H9 (cell line): Measurements from ENCODE around the gene ABCC3. TPM values are rescaled to one million over a fixed set of nuclear protein-coding genes. Genes with fewer than 3 reads are reported as not detected.

ENCODE experiments used
- DNase-seq: peaks from one replicate; pipeline ENCODE4 v3.0.0-alpha.2; 2017
- H2AFZ ChIP-seq: one replicate; pipeline ENCODE4 v1.6.1; 2013; ENCODE audit warnings: mild to moderate bottlenecking, low read length, control low read depth, moderate library complexity
- H2AK5ac ChIP-seq: 2 replicates; pipeline ENCODE4 v1.6.1; 2013; ENCODE audit warnings: low read length, control low read depth, mixed read lengths; ENCODE audit not compliant: insufficient read length
- H2BK120ac ChIP-seq: one replicate; pipeline ENCODE4 v1.6.1; 2013; ENCODE audit warnings: low read depth, mild to moderate bottlenecking, low read length, control low read depth, inconsistent platforms; ENCODE audit not compliant: poor library complexity, severe bottlenecking
- H2BK12ac ChIP-seq: 2 replicates; pipeline ENCODE4 v1.6.1; 2013; ENCODE audit warnings: low read length, control low read depth, mixed read lengths, low read depth; ENCODE audit not compliant: insufficient read length
- H2BK15ac ChIP-seq: 2 replicates; pipeline ENCODE4 v1.6.1; 2013; ENCODE audit warnings: low read depth, low read length, control low read depth
- H2BK20ac ChIP-seq: one replicate; pipeline ENCODE4 v1.6.1; 2013; ENCODE audit warnings: low read depth, mild to moderate bottlenecking, low read length, control low read depth, inconsistent platforms; ENCODE audit not compliant: poor library complexity, severe bottlenecking
- H2BK5ac ChIP-seq: 2 replicates; pipeline ENCODE4 v1.6.1; 2013; ENCODE audit warnings: low read length, control low read depth, mixed read lengths; ENCODE audit not compliant: insufficient read length
- H3K14ac ChIP-seq: 2 replicates; pipeline ENCODE4 v1.6.1; 2013; ENCODE audit warnings: low read length, control low read depth; ENCODE audit not compliant: insufficient read depth
- H3K18ac ChIP-seq: 2 replicates; pipeline ENCODE4 v1.6.1; 2013; ENCODE audit warnings: low read depth, mild to moderate bottlenecking, mixed read lengths, low read length, control low read depth; ENCODE audit not compliant: insufficient read length
- H3K23ac ChIP-seq: 2 replicates; pipeline ENCODE4 v1.6.1; 2013; ENCODE audit warnings: low read length, control low read depth, mixed read lengths, low read depth; ENCODE audit not compliant: insufficient read length
- H3K23me2 ChIP-seq: 2 replicates; pipeline ENCODE4 v1.6.1; 2013; ENCODE audit warnings: low read depth, mild to moderate bottlenecking, mixed read lengths, low read length, control low read depth; ENCODE audit not compliant: insufficient read length, poor library complexity, severe bottlenecking
- H3K27ac ChIP-seq: 2 replicates; pipeline ENCODE4 v1.5.1; 2013; ENCODE audit warnings: low read length, control low read depth, mixed read lengths, low read depth; ENCODE audit not compliant: insufficient read length
- H3K27me3 ChIP-seq: 2 replicates; pipeline ENCODE4 v1.6.1; 2013; ENCODE audit warnings: low read length, control low read depth, inconsistent platforms; ENCODE audit not compliant: insufficient read depth
- H3K4ac ChIP-seq: 2 replicates; pipeline ENCODE4 v1.6.1; 2013; ENCODE audit warnings: low read depth, mild to moderate bottlenecking, control low read depth, inconsistent platforms, low read length, moderate library complexity
- H3K4me1 ChIP-seq: 2 replicates; pipeline ENCODE4 v1.6.1; 2013; ENCODE audit warnings: low read length, control low read depth, inconsistent platforms; ENCODE audit not compliant: insufficient read depth
- H3K4me2 ChIP-seq: 2 replicates; pipeline ENCODE4 v1.6.1; 2013; ENCODE audit warnings: low read length, control low read depth, mixed read lengths; ENCODE audit not compliant: insufficient read length, insufficient read depth
- H3K56ac ChIP-seq: 2 replicates; pipeline ENCODE4 v1.6.1; 2013; ENCODE audit warnings: low read depth, mild to moderate bottlenecking, mixed read lengths, low read length, control low read depth; ENCODE audit not compliant: insufficient read length
- H3K79me1 ChIP-seq: 2 replicates; pipeline ENCODE4 v1.6.1; 2013; ENCODE audit warnings: low read depth, mild to moderate bottlenecking, moderate library complexity, low read length, control low read depth, inconsistent platforms; ENCODE audit not compliant: insufficient read depth, poor library complexity, severe bottlenecking
- H3K79me2 ChIP-seq: 2 replicates; pipeline ENCODE4 v1.6.1; 2013; ENCODE audit warnings: low read length, control low read depth, inconsistent platforms; ENCODE audit not compliant: insufficient read depth
- H3K9ac ChIP-seq: 2 replicates; pipeline ENCODE4 v1.6.1; 2013; ENCODE audit warnings: low read length, control low read depth, mixed read lengths; ENCODE audit not compliant: insufficient read length; ENCODE audit errors: extremely low read depth
- H3K9me3 ChIP-seq: one replicate; pipeline ENCODE4 v1.6.1; 2013; ENCODE audit warnings: low read depth, low read length, inconsistent platforms; ENCODE audit not compliant: control insufficient read depth
- H3T11ph ChIP-seq: one replicate; pipeline ENCODE4 v1.6.1; 2013; ENCODE audit warnings: mild to moderate bottlenecking, low read length, control low read depth, inconsistent platforms
- H4K20me1 ChIP-seq: one replicate; pipeline ENCODE4 v1.6.1; 2013; ENCODE audit not compliant: control insufficient read depth, insufficient read length, insufficient read depth
- H4K5ac ChIP-seq: 2 replicates; pipeline ENCODE4 v1.6.1; 2013; ENCODE audit warnings: low read depth, mild to moderate bottlenecking, mixed read lengths, low read length, control low read depth; ENCODE audit not compliant: insufficient read length
- H4K8ac ChIP-seq: replicated peaks from 2 replicates; pipeline ENCODE4 v1.6.1; 2013; ENCODE audit warnings: low read length, control low read depth, mixed read lengths, low read depth; ENCODE audit not compliant: insufficient read length
- H4K91ac ChIP-seq: 2 replicates; pipeline ENCODE4 v1.6.1; 2013; ENCODE audit warnings: low read depth, mild to moderate bottlenecking, moderate library complexity, mixed read lengths, low read length, control low read depth; ENCODE audit not compliant: insufficient read length
- H3K27ac Mint-ChIP-seq, 3 experiments: 2 replicates in 2 of 3; 3 replicates in 1 of 3; pipeline ENCODE4 v1.8.0; 2020 to 2021; ENCODE audit warnings: mixed read lengths in 3 of 3, mild to moderate bottlenecking in 1 of 3, moderate library complexity in 1 of 3
- H3K27me3 Mint-ChIP-seq: 2 replicates; pipeline ENCODE4 v1.8.0; 2021; ENCODE audit warnings: low read depth, mild to moderate bottlenecking, moderate library complexity, mixed read lengths
- H3K36me3 Mint-ChIP-seq, 3 experiments: 2 replicates in 2 of 3; 3 replicates in 1 of 3; pipeline ENCODE4 v1.8.0; 2020 to 2021; ENCODE audit warnings: low read depth in 3 of 3, mixed read lengths in 3 of 3; ENCODE audit not compliant: insufficient read depth in 1 of 3
- H3K4me1 Mint-ChIP-seq, 2 experiments: 2 replicates each; pipeline ENCODE4 v1.8.0; 2020; ENCODE audit warnings: mixed read lengths in 2 of 2
- H3K4me3 Mint-ChIP-seq, 2 experiments: 2 replicates in 1 of 2; 3 replicates in 1 of 2; pipeline ENCODE4 v1.8.0; 2020 to 2021; ENCODE audit warnings: mild to moderate bottlenecking in 2 of 2, mixed read lengths in 2 of 2, moderate library complexity in 1 of 2
- H3K9me3 Mint-ChIP-seq, 2 experiments: 2 replicates in 1 of 2; 3 replicates in 1 of 2; pipeline ENCODE4 v1.8.0; 2020; ENCODE audit warnings: mild to moderate bottlenecking in 2 of 2, mixed read lengths in 2 of 2, moderate library complexity in 1 of 2
- WGBS: extraction: QIAGEN DNeasy Blood & Tissue Kit; methylation state at CpG from one replicate; pipeline ENCODE4 v1.1.7; 2013; ENCODE audit warnings: missing lambda C conversion rate, low lambda C conversion rate, mixed read lengths; ENCODE audit not compliant: insufficient read length; ENCODE audit errors: extremely low coverage; 5-methylcytosine and 5-hydroxymethylcytosine counted together
- total RNA-seq: library from RNA; stranded (reverse); gene quantifications from 2 replicates; pipeline ENCODE4 v1.2.1, GENCODE V29; 2021
- TF ChIP-seq, protein P1 (sequence below): fragments of 200-600 bp; sonication (generic); conservative IDR thresholded peaks from 3 replicates; pipeline ENCODE4 v1.8.0; 2021; ENCODE audit warnings: antibody characterized with exemption, mild to moderate bottlenecking

The ABCC3 gene
- total RNA-seq, 1 experiment from 2014 or later: 0.31 TPM

GRCh38 chr17:50696365-50696879 lies 61.7 kb downstream of the ABCC3 start:
- H4K5ac ChIP-seq: no peak overlapping the region
- no CpG with 5 or more reads among the region's 3 CpGs for WGBS
- peaks cover 27 to 81% (median 74%) of the 10 kb centered on the region in 3 experiments; a peak in 6 of 7 replicates for H3K36me3 Mint-ChIP-seq

More at GRCh38 chr17:50696365-50696879, 61.7 kb downstream of the ABCC3 start:
- Histone ChIP-seq H3K4me1 (no peaks in the 10 kb centered on the region), H3K27ac (no peak overlapping the region), H3K9ac (no peak overlapping the region), H2BK20ac (no peak overlapping the region), H3K4ac (no peak overlapping the region), H4K91ac (no peak overlapping the region), H2BK120ac (no peak overlapping the region), H2AFZ (no peak overlapping the region), H3K4me2 (no peak overlapping the region), H3K23me2 (no peaks in the 10 kb centered on the region), H3K14ac (no peak overlapping the region), H2BK5ac (no peak overlapping the region), H2BK15ac (no peak overlapping the region), H3K27me3 (no peaks in the 10 kb centered on the region), H3K18ac (no peak overlapping the region), H3K56ac (no peak overlapping the region), H3T11ph (no peak overlapping the region), H2AK5ac (no peak overlapping the region), H3K79me1 (no peaks in the 10 kb centered on the region), H4K8ac (no peak overlapping the region), H4K20me1 (no peaks in the 10 kb centered on the region), H3K9me3 (no peaks in the 10 kb centered on the region), H3K79me2 (no peaks in the 10 kb centered on the region), H3K23ac (no peak overlapping the region), H2BK12ac (no peak overlapping the region)
- Mint-ChIP-seq H3K9me3 (no peaks in the 10 kb centered on the region), H3K27me3 (no peaks in the 10 kb centered on the region), H3K4me1 (peaks cover 0 to under 1% of the 10 kb centered on the region in 2 experiments; a peak in 1 of 4 replicates), H3K4me3 (no peak overlapping the region; a peak in 1 of 5 replicates), H3K27ac (no peak overlapping the region)
- TF ChIP-seq, protein P1, sequence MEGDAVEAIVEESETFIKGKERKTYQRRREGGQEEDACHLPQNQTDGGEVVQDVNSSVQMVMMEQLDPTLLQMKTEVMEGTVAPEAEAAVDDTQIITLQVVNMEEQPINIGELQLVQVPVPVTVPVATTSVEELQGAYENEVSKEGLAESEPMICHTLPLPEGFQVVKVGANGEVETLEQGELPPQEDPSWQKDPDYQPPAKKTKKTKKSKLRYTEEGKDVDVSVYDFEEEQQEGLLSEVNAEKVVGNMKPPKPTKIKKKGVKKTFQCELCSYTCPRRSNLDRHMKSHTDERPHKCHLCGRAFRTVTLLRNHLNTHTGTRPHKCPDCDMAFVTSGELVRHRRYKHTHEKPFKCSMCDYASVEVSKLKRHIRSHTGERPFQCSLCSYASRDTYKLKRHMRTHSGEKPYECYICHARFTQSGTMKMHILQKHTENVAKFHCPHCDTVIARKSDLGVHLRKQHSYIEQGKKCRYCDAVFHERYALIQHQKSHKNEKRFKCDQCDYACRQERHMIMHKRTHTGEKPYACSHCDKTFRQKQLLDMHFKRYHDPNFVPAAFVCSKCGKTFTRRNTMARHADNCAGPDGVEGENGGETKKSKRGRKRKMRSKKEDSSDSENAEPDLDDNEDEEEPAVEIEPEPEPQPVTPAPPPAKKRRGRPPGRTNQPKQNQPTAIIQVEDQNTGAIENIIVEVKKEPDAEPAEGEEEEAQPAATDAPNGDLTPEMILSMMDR: no peak
- no peak for DNase-seq
